ENCODE data around the gene DPP6. TPM values are rescaled to one million over a fixed set of nuclear protein-coding genes. Genes with fewer than 3 reads are reported as not detected.

The DPP6 gene
- total RNA-seq, 1 donor = under 0.01 TPM

DNA sequence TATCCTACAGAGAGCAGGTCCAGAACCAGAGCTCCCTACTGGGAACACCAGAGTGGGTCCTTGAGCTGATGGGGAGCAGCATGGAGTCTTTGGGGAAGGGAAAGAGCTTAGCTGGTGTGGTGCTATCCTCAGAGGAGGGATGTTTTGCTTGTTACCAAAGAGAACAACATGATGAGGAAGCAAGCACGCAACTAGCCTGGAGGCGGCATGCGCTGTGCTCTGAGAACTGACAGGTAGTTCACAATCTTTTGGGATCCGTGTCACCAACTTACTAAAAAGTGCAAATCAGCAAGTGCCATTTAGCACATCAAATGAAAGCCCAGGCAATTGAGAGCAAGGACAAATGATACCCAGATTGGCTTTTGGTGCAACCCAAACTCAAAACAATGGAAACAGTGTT, 257.9 kb downstream of the DPP6 start:
- no peak for DNase-seq (ENCODE audit: low read depth)
- no peak for TF ChIP-seq CTCF (IDR thresholded peaks at IDR 0.05; ENCODE audit: insufficient read depth, low read depth, low read length)
- H3K4me3 ChIP-seq (ENCODE audit: low read depth, low read length) = no peak overlapping the region

- TF ChIP-seq CTCF (IDR thresholded peaks at IDR 0.05; ENCODE audit: insufficient read depth, low read depth, low read length) = no peak
- no peak overlapping the region for H3K4me3 ChIP-seq (ENCODE audit: low read depth, low read length)
- no peak for DNase-seq (ENCODE audit: low read depth)
These were observed 272.0 kb downstream of the DPP6 start for GRCh38 chr7:154324196-154324595.

DNA sequence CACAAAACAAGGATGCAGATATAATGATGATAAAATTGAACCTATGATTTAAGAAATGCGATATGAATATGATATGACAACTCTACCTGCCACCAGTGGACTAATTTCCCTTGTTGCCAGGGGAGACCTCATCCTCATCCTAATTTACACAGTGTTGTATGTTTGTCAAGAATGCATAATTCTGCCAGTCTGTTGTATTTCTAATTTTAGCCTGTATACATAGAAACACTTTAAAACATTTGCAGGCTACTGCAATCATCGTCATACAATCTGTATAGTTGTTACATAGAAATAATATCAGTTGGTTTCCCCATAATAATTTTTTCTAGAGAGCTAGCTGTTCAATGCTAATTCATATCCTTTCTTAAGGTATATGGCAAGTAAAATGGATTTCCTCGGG, 274.2 kb downstream of the DPP6 start:
- no peak for DNase-seq (ENCODE audit: low read depth)
- no peak for TF ChIP-seq CTCF (IDR thresholded peaks at IDR 0.05; ENCODE audit: insufficient read depth, low read depth, low read length)

GRCh38 chr7:154330318-154330717, 278.1 kb downstream of the DPP6 start:
- DNase-seq (ENCODE audit: low read depth) = no peak
- no peak overlapping the region for H3K4me3 ChIP-seq (ENCODE audit: low read depth, low read length)
- no peak for TF ChIP-seq CTCF (IDR thresholded peaks at IDR 0.05; ENCODE audit: insufficient read depth, low read depth, low read length)

More for the DNA sequence above, 274.2 kb downstream of the DPP6 start:
- H3K4me3 ChIP-seq (ENCODE audit: low read depth, low read length) = no peak overlapping the region

GRCh38 chr7:154332811-154333580, 280.8 kb downstream of the DPP6 start:
- DNase-seq (ENCODE audit: low read depth) = no peak
- TF ChIP-seq CTCF (IDR thresholded peaks at IDR 0.05; ENCODE audit: insufficient read depth, low read depth, low read length) = no peak
- no peak overlapping the region for H3K4me3 ChIP-seq (ENCODE audit: low read depth, low read length)

DNA sequence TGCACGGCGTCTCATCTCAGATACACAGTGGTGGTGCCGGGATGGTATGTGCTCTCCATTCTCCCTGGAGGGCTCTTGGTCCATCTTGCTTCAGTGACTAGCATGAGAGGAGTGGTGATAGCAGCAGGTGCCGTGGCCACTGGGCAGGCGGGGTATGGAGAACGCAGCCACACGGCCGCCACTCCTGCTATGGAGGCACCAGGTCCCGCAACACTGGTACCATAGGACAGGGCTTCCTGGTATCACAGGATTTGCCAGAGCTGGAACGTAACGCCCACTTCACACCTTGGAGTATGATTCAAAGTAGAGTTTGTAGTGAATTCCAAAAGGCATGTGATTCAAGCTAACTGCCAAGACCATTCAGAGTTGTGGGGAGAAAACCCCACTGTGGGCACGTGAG, 284.1 kb downstream of the DPP6 start:
- no peak for DNase-seq (ENCODE audit: low read depth)
- no peak for TF ChIP-seq CTCF (IDR thresholded peaks at IDR 0.05; ENCODE audit: insufficient read depth, low read depth, low read length)
- no peak overlapping the region for H3K4me3 ChIP-seq (ENCODE audit: low read depth, low read length)
